Small intestine (tissue), 7 donors: ENCODE measurements around the gene EIF2B5. TPM values are rescaled to one million over a fixed set of nuclear protein-coding genes. Genes with fewer than 3 reads are reported as not detected.
A peak's percentile ranks its signal among the peaks of the same experiment; 100 is the strongest.

Experiments
- DNase-seq, 2 donors: peaks; one replicate each; pipeline versions ENCODE4 v3.0.0 to v3.0.0-alpha.2; 2013
- FAIRE-seq: peaks from 2 replicates; lab custom pipeline; 2012; peaks lifted over from hg19 to GRCh38; lab: Jason Lieb, UNC
- H3K27ac ChIP-seq, 3 donors: one replicate each; pipeline ENCODE4 v1.5.1; 2013; ENCODE audit warnings: low read length in 2 of 3, mild to moderate bottlenecking in 2 of 3, control low read depth in 1 of 3, inconsistent platforms in 1 of 3, low read depth in 1 of 3, moderate library complexity in 1 of 3
- H3K27me3 ChIP-seq, 3 donors: one replicate each; pipeline ENCODE4 v1.6.1; 2013; ENCODE audit warnings: low read length in 3 of 3, inconsistent platforms in 1 of 3; ENCODE audit not compliant: control insufficient read depth in 3 of 3, insufficient read depth in 3 of 3
- H3K36me3 ChIP-seq, 3 donors: one replicate each; pipeline ENCODE4 v1.6.1; 2013; ENCODE audit warnings: low read length in 3 of 3, inconsistent platforms in 1 of 3, low read depth in 1 of 3, mild to moderate bottlenecking in 1 of 3, moderate library complexity in 1 of 3; ENCODE audit not compliant: control insufficient read depth in 3 of 3, insufficient read depth in 2 of 3
- H3K4me1 ChIP-seq, 3 donors: one replicate each; pipeline ENCODE4 v1.6.1; 2013; ENCODE audit warnings: low read length in 2 of 3, inconsistent platforms in 1 of 3, low read depth in 1 of 3, mild to moderate bottlenecking in 1 of 3, moderate library complexity in 1 of 3; ENCODE audit not compliant: control insufficient read depth in 3 of 3, insufficient read depth in 2 of 3
- H3K4me3 ChIP-seq, 3 donors: one replicate each; pipeline ENCODE4 v1.5.1; 2013; ENCODE audit warnings: low read length in 3 of 3, control low read depth in 1 of 3, inconsistent platforms in 1 of 3, low read depth in 1 of 3, mild to moderate bottlenecking in 1 of 3, moderate library complexity in 1 of 3
- H3K9me3 ChIP-seq, 2 donors: one replicate each; pipeline ENCODE4 v1.6.1; 2013; ENCODE audit warnings: low read depth in 1 of 2, low read length in 1 of 2; ENCODE audit not compliant: control insufficient read depth in 2 of 2, insufficient read depth in 1 of 2
- WGBS, 3 donors: extraction: QIAGEN DNeasy Blood & Tissue Kit; methylation state at CpG; one replicate each; pipeline ENCODE4 v1.1.7; 2013; 5-methylcytosine and 5-hydroxymethylcytosine counted together
- polyA plus RNA-seq, 4 donors: library from polyadenylated mRNA; stranded (reverse) in 3 of 4; unstranded in 1 of 4; fragments of 200-250 nt in 3 of 4; fragments of 120-200 nt in 1 of 4; gene quantifications; one replicate each; pipeline versions ENCODE4 v1.2.1 to v1.2.3, GENCODE V29; 2013
- donor health status: healthy with polysubstance abuse.
- donor health status: control.
- donor health status: control.
- donor health status: Bipolar disorder and iron deficiency.
- donor health status: healthy.

Gene EIF2B5
- polyA plus RNA-seq, 4 donors: 33.8 to 45.9 (median 38.8) TPM

- no peak overlapping the region for H3K27ac ChIP-seq
- H3K4me1 ChIP-seq: peaks cover 0 to 14% (median 6%) of the 10 kb centered on the region in 3 donors
- WGBS, 3 donors: 82 to 89% (median 82%) methylated on average over 9 of the region's 9 CpGs
- H3K4me3 ChIP-seq: no peak overlapping the region
- FAIRE-seq (no peak), DNase-seq (no peak)
- H3K36me3 ChIP-seq: peaks cover 12 to 66% (median 19%) of the 10 kb centered on the region in 3 donors
- no peaks in the 10 kb centered on the region for H3K27me3 ChIP-seq
- no peaks in the 10 kb centered on the region for H3K9me3 ChIP-seq
These were observed 36.4 kb downstream of the EIF2B5 start for GRCh38 chr3:184171562-184171961.

DNA sequence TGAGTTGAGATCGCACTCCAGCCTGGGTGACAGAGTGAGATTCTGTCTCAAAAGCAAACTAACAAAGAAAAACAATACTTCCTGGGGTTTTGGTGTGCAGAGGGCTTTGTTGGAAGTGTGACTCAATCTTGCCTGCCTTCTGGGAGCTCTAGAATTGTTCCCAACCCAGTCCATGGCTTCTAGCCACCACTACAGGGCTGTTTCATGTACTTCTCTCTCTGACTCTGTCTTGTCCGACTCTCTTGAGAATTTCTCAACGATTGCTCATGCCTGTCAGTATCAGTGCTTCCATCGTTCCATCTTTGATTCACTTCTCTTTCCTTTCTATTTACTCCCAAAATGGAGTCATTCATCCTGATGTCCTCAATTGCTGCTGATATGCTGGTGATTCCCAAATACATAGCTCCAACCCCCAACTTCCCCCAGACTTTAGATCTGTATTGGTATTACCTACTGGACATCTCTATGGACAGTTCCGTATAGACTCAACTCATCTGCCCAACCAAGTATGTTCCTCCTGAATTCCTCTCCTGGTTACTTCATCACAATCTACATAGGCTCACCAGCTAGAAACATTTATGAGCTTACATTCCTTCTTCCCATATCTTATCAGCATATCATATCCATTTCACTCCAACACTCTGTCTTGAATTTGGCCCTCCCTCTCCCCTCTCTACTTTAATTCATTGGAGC lies 37.7 kb downstream of the EIF2B5 start:
- Histone ChIP-seq H3K4me3 (no peak overlapping the region), H3K27ac (no peak overlapping the region), H3K9me3 (no peaks in the 10 kb centered on the region), H3K27me3 (no peaks in the 10 kb centered on the region), H3K36me3 (peaks cover 12 to 67% (median 16%) of the 10 kb centered on the region in 3 donors), H3K4me1 (peaks cover 9 to 26% (median 12%) of the 10 kb centered on the region in 3 donors)
- WGBS, 3 donors: 86 to 90% (median 89%) methylated on average over 5 of the region's 5 CpGs
- DNase-seq (no peak), FAIRE-seq (no peak)

- H3K4me3 ChIP-seq: no peak overlapping the region
- no peak for FAIRE-seq
- DNase-seq: no peak
- H3K9me3 ChIP-seq: no peaks in the 10 kb centered on the region
- WGBS, 3 donors: 92 to 95% (median 93%) methylated on average over 2 of the region's 2 CpGs
- H3K27ac ChIP-seq: no peak overlapping the region
- H3K36me3 ChIP-seq: peaks cover 10 to 67% (median 13%) of the 10 kb centered on the region in 3 donors
- H3K4me1 ChIP-seq: peaks cover 9 to 31% (median 12%) of the 10 kb centered on the region in 3 donors
- no peaks in the 10 kb centered on the region for H3K27me3 ChIP-seq
These were observed 38.2 kb downstream of the EIF2B5 start for GRCh38 chr3:184173374-184173722.

GRCh38 chr3:184174284-184174645 lies 39.1 kb downstream of the EIF2B5 start:
- no peaks in the 10 kb centered on the region for H3K27me3 ChIP-seq
- no peak for DNase-seq
- no peak overlapping the region for H3K4me3 ChIP-seq
- peak overlapping the region in 2 of 3 donors; percentile 36 to 49 for H3K27ac ChIP-seq
- WGBS, 3 donors: 16 to 24% (median 20%) methylated on average over 4 of the region's 4 CpGs
- no peaks in the 10 kb centered on the region for H3K9me3 ChIP-seq
- peaks cover 9 to 40% (median 12%) of the 10 kb centered on the region in 3 donors for H3K4me1 ChIP-seq
- H3K36me3 ChIP-seq: peaks cover 9 to 68% (median 13%) of the 10 kb centered on the region in 3 donors
- FAIRE-seq: no peak

DNA sequence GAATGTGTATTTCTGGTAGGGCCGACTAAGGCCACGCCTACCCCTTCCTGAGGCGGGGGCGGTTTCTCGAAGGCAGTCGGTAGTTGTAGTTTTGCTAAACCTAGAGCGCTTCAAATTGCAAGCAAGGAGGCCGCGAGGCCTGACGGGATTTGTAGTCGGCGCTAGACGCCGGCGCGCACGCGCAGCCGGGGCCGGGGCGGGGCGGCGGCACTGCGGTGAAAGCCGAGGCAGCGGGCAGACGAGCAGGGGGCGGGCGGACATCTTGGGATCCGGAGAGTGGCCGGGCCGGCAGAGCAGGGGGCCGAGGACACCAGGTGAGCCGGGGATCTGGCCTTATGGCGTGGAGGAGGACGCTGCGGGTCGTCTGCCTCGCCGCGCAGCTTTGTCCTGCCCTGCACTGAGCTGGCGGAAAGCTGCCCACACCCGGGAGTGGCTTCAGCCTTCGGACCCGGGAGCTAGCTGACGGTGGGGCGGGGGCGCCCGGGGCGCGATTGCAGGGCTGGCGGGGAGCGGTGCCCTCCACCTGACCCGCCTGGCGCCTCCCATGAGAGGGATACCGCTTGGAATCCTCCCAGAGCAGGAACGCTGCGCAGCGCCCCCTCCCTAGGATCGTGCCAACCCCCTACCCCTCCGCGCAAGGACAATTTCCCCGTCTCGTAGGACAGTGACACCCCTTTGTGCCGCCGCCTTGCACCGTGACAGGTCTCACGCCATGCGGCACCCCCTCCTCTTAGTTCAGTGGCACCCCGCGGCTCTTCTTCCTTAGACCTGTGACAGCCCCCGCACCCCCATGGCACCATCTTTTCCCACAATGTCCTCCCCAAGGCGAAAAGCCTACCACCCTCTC lies 39.7 kb downstream of the EIF2B5 start, which contains the start of gene AP2M1:
Gene AP2M1, plus strand, starts transcription at position 210 of the 847 bp plus-strand sequence. CDS start 2,139 bp downstream, outside the sequence.
- peaks cover 9 to 68% (median 13%) of the 10 kb centered on the region in 3 donors for H3K36me3 ChIP-seq
- H3K27ac ChIP-seq: peak within 1 kb of the TSS; percentile 82 to 89 (median 83)
- H3K4me1 ChIP-seq: peaks cover 9 to 40% (median 12%) of the 10 kb centered on the region in 3 donors
- 0 to 1% (median 1%) methylated on average over 62 to 73 of the region's 73 CpGs for WGBS, 3 donors
- H3K9me3 ChIP-seq: no peaks in the 10 kb centered on the region
- H3K27me3 ChIP-seq: no peaks in the 10 kb centered on the region
- H3K4me3 ChIP-seq: peak within 1 kb of the TSS; percentile 76 to 91 (median 85)
- DNase-seq: peak; percentile 99 to 100
- no peak for FAIRE-seq

GRCh38 chr3:184175506-184175905 lies 40.3 kb downstream of the EIF2B5 start:
- WGBS, 3 donors: 11 to 19% (median 13%) methylated on average over 8 of the region's 8 CpGs
- no peak for FAIRE-seq
- Histone ChIP-seq H3K27me3 (no peaks in the 10 kb centered on the region), H3K4me3 (peak overlapping the region; percentile 76 to 91 (median 85)), H3K4me1 (peaks cover 9 to 40% (median 12%) of the 10 kb centered on the region in 3 donors), H3K36me3 (peaks cover 9 to 68% (median 10%) of the 10 kb centered on the region in 3 donors), H3K9me3 (no peaks in the 10 kb centered on the region), H3K27ac (peak overlapping the region; percentile 82 to 89 (median 83))
- DNase-seq: peak; percentile 29 to 44

- 38 to 45% (median 44%) methylated on average over 3 of the region's 3 CpGs for WGBS, 3 donors
- Histone ChIP-seq H3K36me3 (peaks cover 10 to 68% (median 13%) of the 10 kb centered on the region in 3 donors), H3K4me3 (peak overlapping the region in 2 of 3 donors; percentile 85 to 91), H3K9me3 (no peaks in the 10 kb centered on the region), H3K27me3 (no peaks in the 10 kb centered on the region), H3K27ac (peak overlapping the region; percentile 61 to 89 (median 82)), H3K4me1 (peaks cover 9 to 40% (median 12%) of the 10 kb centered on the region in 3 donors)
- FAIRE-seq (no peak), DNase-seq (no peak)
These were observed 40.8 kb downstream of the EIF2B5 start for GRCh38 chr3:184175981-184176376.
